CD1c-positive myeloid dendritic cell (primary cell): ENCODE data around the gene GSG1L.
"Not testable (repeated sequence)": the region's sequence is repeated elsewhere in the genome, so short reads cannot be mapped to it uniquely, and the experiment has no call there.

ENCODE experiments used
- DNase-seq: peaks from one replicate; pipeline ENCODE4 v3.0.0-alpha.2; 2016; ENCODE audit errors: extremely low spot score

GSG1L gene

DNA sequence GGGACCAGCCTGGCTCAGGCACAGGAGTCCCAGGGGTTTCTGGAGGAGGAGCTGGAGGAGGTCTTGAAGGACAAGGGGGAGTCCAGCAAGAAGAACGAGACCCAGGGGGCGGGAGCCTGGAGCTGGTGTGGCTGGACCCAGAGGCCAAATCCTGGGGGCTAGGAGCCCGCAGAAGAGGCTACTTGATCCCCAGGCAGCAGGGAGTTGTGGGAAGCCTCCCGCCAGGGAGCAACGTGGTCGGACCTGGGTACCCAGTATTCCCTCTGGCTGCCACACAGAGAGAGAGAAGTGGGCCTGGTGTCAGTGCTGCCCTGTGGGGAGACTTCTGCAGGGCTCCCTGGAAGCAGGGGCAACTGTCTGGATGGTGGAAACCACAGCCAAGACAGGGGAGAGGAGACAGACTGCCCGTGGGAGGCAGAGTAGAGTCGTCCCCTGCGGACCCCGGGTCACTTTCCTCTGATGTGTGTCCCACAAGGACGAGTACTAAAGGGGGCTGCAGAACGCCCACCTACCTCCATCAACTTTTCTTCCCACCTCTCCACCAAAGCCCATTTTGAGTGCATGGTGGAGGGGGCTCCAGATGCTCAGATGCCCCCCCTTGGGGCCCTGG lies 160.4 kb downstream of the GSG1L start:
- DNase-seq = no peak

DNA sequence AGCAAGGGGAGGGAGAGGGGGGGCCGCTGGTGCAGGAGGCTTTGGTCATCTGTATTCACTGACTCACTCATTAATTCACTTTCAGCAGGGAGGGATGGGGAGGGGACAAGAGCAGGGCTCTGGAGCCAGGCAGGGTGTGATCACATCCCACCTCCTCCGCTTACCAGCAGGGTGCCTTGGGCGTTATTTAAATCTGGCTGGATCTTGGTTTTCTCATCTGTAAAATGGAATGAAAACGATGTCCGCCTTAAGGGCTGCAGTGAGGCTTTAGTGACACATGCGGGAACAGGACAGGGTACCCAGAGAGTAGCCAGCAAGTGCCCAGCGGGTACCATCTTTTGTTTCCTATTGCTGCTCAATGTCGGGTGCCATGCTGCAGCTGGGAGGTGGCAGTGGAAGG lies 161.0 kb downstream of the GSG1L start:
- DNase-seq = no peak

DNA sequence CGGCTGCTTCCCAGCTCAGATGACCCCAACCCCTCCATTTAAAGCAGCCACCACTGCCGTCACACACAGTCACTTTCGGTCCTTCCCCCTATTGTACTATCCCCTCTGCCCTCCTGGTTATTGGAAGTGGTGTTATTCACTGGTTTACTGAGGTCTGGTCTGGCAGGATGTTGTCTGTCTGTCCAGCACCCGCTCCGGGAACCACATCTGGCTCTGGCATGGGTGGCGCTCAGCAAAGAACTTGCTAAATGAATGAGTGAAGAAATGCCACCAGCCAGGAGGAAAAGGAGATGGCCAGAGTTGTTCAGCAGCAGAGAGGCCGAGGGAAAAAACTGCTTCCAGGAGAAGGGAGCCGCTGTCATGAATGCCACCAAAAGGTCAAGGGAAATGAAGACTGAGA lies 161.6 kb downstream of the GSG1L start:
- DNase-seq = no peak

DNA sequence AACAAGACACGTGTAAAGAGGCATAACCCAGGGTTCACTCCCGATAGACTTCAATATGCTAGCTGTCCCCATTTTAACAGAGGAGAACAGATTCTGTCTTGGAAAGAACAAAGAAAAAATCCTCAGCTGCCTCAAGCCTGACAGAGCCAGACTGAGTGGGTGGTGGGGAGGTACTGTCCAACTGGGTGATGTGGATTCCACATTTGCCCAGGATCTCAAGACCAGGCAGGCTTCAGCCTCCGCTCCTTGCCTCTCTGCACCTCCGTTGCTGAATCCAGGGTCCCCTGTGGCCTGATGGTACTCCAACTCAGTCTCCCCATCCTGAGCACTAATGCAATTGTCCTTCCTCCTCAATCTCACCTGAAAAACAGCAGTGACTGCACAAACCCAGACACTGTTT lies 163.8 kb downstream of the GSG1L start:
- no peak for DNase-seq

DNA sequence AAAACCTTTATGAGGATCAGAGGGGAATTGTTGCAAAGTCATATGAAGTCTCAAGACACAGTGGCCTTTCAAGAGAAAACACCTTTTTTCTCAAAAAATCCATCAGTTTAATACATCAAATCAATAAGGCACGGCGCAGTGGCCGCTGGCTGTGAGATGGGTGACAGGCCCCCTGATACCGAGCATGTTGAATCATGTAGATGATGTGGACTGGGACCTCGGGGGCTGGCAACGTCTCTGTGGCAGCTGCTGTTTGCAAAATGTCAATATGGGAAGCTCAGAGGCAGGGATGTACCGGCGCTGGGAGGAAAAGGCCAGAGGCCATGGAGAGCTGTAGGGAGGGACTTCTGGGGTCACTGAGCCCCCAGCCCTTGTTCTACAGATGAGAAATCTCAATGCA lies 169.1 kb downstream of the GSG1L start:
- DNase-seq = no peak

DNA sequence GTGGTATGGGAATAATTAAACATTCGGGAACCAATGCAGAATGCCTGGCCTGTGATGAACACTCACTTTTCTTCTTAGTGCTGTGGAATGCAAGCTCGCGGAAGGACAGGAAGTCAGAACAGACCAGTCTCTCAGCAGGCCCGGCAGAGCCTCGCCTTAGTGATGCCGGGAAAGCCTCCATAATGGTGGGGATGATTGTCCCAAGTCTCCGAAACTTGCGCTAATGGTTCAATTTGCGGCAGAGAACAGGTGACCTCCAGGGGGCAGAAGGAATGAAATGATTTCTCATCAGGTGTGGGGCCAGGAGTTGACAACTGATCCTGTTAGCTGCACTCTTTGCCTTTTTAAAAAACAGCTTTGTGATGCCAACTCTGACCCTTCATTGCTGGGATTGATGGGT lies 170.6 kb downstream of the GSG1L start:
- no peak for DNase-seq

DNA sequence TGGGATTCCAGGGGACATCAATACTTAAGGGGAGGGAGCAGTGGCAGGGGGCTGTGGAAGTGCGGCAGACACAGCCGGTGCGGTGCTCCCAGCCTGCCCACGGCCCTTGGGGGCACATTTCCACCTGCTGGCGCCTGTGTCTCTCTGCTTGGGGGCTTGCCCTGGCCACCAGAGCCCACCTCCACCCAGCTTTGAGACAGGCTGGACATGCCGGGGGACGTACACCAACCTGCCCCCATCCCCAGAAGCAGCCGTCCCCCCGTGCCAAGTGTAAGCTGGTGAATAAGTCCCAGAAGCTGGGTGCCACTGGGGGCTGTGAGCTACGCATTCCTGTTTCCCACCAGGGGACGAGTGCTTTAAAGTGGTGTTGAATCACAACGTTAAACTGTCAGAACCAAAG lies 172.6 kb downstream of the GSG1L start:
- no peak for DNase-seq

DNA sequence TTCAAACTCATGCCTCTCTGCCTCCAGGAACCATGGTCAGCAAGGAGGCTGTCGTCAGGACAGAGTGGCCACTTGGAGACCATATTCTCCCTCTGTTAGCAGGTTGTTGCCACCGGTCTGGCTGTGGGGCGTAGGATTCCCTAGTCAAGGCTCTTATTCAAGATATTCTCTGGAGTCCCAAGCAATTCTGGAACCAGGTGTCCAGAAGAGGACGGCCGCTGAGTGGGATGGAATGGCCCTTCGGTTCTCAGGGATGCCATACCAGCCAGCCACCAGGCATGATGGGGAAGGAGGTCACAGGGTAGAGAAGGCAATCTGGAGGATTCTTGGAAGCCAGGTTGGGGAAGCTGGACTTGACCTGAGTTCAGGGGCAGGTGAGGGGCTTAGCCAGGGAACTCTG lies 173.5 kb downstream of the GSG1L start:
- no peak for DNase-seq

DNA sequence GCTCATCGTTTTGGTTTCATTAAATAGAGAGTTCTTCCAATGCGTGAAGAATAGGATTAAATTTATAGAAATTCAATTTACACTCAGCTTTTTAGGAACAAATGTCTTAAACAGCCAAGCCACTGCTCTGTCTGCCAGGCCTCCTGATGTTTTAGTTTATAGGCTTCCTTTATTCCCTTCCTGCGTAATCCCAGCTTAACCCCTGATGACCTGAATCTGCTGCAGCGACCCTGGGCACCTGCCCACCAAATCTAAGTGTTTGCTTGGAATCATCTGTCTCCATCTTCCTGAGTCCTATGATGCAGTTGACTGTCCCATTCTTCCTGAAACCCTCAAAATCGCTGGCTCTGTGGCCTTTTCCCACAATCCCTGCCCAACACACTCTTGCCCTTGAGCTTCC lies 179.9 kb downstream of the GSG1L start:
- no peak for DNase-seq

DNA sequence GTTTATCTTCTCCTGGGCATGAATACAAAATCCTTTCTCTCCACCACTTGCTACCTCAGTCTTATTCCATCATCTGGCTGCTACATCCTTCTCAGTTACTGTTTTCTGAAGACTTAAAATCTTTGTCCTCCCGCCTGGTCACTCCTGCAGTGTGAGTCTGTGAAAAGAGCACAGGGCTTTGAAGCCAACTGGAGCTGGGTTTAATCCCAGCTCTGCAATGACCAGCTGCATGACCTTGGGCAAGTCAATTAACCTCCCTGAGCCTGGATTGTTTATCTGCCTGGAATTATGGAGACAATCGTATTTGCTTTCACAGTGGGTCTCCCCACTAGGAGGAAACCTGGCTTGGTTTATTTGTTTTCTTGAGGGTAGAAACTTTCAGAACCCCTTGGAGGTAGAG lies 183.2 kb downstream of the GSG1L start:
- no peak for DNase-seq

DNA sequence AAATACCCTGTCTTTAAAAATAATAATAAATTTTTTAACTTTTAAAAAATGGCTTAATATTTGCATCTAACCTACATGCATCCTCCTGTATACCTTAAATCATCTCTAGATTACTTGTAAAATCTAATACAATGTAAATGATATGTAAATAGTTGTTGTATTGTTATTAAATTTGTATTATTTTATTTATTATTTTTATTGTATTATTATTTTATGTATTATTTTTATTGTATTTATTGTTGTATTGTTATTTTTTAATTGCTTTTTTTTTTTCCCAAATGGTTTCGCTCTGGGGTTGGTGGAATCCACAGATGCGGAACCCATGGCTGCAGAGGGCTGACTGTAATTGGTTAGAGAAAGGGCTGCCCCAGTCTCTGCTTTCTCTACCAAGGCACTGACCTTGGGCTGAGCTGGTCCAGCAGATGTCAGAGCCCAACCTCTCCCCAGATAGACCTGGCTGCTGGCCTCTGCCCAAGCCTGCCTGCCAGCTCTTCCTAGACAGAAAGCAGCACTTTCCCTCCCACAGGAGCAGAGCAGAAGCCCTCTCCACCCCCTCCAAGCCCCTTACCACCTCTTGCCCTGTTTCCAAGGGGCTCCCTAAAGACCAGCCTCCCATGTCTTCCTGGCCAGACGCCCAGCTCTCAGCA lies 183.8 kb downstream of the GSG1L start:
- DNase-seq = no peak

DNA sequence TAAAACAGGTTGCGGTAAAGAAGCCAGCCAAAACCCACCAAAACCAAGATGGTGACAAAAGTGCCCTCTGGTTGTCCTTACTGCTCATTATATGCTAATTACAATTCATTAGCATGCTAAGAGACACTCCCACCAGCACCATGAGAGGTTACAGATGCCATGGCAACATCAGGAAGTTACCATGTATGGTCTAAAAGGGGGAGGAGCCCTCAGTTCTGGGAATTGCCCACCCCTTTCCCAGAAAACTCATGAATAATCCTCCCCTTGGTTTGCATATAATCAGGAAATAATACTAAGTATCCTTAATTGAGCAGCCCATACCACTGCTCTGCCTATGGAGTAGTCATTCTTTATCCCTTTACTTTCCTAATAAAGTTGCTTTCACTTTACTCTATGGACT lies 190.9 kb downstream of the GSG1L start:
- not testable (repeated sequence) for DNase-seq

DNA sequence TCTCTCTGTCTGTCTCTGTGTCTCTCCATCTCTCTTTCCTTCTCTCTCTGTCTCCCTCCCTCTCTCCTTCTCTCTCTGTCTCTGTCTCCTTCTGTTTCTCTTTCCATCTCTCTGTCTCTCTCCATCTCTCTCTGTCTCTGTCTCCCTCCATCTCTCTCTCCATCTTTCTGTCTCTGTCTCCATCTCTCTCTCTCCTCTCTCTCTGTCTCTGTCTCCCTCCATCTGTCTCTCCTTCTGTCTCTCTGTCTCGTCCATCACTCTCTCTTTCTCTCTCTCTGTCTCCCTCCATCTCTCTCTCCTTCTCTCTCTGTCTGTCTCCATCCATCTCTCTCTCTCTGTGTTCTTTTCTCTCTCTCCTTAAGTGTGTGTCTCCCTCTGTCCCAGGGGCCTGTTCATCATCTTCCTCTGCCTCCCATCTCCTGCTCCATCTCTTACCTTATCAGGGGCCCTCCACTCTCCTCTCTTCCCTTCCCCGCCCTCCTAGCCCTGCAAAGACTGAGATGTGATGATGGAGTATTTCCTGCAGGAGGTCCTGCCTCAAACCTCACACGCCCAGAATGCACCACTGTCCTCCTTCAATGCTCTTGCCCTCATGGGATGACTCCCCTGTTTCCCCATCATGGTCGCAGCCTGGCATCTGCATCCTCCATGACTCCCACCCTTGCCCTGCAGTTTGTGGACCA lies 193.3 kb downstream of the GSG1L start:
- no peak for DNase-seq

DNA sequence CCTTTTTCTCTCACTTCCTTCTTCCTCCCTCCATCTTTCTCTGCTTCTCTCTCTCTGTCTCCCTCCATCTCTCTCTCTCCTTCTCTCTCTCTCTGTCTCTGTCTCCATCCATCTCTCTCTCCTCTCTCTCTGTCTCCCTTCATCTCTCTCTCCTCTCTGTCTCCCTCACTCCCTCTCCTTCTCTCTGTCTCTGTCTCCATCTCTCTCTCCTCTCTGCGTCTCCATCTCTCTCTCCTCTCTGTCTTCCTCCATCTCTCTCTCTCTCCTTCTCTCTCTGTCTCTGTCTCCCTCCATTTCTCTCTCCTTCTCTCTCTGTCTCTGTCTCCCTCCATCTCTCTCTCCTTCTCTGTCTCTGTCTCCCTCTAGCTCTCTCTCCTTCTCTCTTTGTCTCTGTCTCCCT lies 194.1 kb downstream of the GSG1L start:
- DNase-seq = no peak

DNA sequence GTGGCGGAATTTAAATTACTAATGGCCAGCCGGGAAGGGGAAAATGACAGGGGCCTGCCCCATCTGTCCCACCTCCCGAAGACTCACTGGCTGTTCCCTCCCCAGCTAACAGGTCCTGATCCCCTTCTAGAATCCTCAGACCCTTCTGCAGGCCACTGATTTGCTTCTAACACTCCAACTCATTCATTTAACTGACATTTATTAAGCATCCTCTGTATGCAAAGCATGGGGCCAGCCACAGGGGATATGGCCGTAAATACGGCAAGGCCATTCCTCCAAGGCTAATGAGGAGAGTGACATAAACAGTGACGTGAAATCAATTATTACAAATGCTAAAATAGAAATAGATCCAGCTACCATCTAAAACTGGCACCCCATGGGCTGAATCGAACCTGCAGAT lies 195.3 kb downstream of the GSG1L start:
- no peak for DNase-seq

DNA sequence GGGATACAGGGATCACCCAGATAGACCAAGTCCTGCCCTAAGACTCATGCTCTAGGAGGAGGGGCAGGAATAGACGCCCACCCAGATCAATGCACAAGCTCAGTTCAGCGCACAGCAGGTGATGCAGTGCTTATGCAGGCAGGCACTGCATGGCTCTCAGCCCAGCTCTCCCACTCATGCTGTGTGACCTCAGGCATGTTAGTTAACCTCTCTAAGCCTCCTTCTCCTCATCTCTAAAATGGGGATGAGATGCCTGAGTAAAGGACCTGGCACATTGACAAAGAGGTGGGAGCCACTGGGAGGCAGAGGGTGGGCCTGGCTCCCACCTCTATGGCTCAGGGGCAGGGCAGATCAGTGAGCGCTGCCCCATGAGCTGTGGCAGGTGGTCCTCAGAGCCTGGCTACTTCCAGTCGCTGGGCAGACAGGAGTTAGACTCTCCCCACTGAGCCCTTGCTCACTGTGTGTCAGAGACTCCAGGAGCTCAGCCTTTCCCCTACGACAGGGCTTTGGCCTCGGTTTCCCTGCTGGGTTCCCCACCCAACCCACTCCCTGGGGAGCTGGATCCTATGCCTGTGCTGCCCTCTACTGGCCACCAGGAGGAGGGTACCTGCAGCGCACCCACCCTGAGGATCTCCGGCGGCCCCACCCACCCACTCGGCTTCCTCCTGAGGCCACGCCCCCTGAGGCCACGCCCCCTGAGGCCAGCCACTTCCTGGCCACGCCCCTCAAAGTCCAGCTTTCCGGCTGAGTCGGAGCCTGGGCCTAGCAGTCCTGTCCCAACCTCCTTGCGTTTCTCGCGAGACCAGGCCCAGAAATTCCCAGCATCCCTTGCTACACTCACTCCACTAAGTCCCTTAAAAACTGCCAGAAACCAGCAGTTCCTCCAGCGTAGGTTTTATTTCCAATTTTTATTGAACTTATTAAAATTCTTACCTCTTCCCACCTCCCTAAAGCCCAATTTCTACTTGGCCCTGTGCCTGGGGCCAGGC lies 196.1 kb downstream of the GSG1L start:
- DNase-seq = peak; percentile 72

DNA sequence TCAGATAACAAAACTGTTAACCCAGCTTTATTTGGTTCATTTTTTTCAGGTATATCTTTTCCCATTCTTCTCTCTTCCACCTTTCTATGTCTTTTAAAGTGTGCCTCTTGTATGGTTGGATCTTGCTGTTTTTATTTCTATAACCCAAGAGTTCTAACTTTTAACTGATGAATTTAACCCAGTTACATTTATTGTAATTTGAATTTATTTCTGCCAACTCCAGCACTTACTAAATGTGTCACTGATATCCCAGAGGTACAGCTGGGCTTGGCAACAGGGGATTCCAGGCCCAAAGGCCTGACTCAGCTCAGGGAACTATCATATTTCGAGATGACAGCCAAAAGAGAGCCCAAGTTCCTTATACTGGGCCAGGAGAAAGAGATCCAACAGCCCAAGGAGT lies 200.1 kb downstream of the GSG1L start:
- no peak for DNase-seq

DNA sequence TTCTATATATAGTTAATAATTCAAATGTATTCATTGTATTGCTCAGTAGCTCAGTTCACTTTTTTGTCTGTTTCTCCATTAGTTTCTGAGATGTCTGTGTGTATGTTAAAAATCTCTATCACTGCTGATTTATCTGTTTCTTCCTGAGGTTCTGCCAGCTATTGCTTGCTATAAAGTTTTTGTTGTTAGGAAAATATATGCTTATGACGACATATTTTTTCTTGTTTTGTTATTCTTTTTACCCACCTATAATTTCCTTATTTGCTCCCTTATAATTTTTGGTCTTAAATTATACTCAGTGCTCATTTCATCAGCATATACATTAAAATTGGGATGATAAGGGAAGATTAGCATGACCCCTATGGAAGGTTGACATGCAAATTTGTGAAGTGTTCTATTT lies 200.6 kb downstream of the GSG1L start:
- DNase-seq = no peak

DNA sequence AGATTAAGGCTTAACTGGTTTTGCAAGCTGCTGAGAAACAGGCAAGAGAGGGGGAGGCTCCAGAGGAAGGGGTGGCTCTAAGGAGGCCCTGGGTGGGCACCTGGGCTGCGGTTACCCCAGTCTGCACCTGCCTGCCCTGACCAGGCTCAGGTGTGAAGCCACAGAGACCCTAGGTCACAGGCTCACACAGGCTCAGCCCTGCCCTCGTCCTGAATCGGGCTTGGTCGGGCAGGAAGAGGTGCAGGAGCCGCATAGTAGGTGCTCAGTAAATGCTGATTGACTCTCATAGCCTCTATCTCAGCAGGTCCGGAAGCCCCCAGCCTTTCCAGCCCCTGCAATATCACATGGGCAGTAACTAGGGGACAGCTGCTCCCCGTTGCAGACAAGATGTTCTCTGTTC lies 203.4 kb downstream of the GSG1L start:
- DNase-seq = no peak

DNA sequence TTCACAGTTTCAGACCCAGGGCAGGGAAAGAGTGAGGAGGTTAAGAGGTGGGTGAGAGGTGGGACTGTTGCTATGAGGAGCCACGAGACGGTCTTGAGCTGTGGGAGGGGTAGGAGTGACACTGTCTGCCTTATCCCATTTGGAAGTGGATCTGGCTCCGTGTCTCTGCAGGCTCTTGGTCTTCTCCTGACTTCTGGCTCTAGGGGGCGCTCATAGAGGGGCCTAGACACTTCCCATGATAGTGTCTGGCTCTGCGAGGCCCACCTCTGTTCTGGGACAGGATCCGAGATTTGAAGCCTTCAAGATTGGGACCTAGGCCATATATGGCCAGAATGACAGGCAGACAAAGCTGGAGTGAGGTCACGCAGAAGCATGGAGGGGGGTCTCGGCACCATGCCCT lies 204.5 kb downstream of the GSG1L start:
- no peak for DNase-seq

DNA sequence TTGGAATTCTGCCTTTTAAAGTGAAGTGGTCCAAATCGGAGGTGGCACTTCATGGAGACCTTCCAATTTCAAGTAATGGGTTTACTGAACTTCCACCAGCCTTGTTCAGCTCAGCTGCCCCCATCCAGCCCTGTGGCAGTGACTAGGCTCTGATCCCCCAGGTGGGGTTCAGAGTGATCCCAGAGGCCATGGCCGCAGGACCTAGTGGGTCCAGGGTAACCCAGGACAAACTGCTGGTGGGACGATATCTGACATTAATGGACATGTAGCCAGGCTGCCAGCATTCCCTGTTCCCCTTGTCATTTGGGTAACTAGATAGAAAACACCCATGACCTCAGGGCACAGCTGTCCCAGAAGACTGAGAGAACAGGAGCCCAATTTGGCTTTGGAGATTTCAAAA lies 209.9 kb downstream of the GSG1L start:
- no peak for DNase-seq

DNA sequence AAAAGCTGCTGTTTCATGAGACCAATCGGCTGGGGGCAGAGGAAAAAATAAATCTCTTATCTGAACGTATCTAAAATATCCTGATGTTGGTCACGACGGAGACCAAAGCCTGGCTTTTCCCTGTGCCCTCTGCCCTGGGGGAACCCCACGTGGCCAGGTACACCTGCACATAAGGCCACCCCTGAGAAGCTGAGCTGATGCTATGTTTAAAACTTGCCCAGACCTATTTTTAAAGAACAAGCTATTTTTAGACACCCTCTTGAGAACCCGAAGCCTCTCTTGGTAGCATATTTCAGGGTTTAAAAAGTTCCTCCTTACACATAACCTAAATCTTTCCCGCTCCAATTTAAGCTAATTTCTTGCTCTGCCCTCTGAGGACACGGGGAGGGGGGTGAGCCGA lies 210.4 kb downstream of the GSG1L start:
- DNase-seq = no peak
